Kidney (tissue), 14 donors: Measurements from ENCODE around the gene PLEKHG5. TPM values are rescaled to one million over a fixed set of nuclear protein-coding genes. Genes with fewer than 3 reads are reported as not detected.

Experiments
- DNase-seq, 5 donors: peaks; one replicate each; pipeline ENCODE4 v3.0.0-alpha.2; 2013 to 2020
- FAIRE-seq: peaks from 2 replicates; lab custom pipeline; 2012; peaks lifted over from hg19 to GRCh38; lab: Jason Lieb, UNC
- H3K27ac ChIP-seq, 2 donors: one replicate each; pipeline ENCODE4 v1.7.0; 2013; ENCODE audit warnings: low read depth in 2 of 2, low read length in 2 of 2, inconsistent platforms in 1 of 2
- H3K27me3 ChIP-seq: one replicate; pipeline ENCODE4 v1.7.1; 2013; ENCODE audit warnings: low read length, inconsistent platforms; ENCODE audit not compliant: control insufficient read depth, insufficient read depth
- H3K36me3 ChIP-seq, 3 donors: one replicate each; pipeline versions ENCODE4 v1.7.0 to v1.7.1; 2013; ENCODE audit warnings: low read length in 3 of 3, control low read depth in 1 of 3, inconsistent platforms in 1 of 3; ENCODE audit not compliant: insufficient read depth in 3 of 3, control insufficient read depth in 2 of 3
- H3K4me1 ChIP-seq, 3 donors: one replicate each; pipeline versions ENCODE4 v1.7.0 to v1.7.1; 2013; ENCODE audit warnings: low read length in 3 of 3, inconsistent platforms in 1 of 3, low read depth in 1 of 3; ENCODE audit not compliant: control insufficient read depth in 2 of 3, insufficient read depth in 2 of 3
- H3K4me3 ChIP-seq, 3 donors: one replicate each; pipeline versions ENCODE4 v1.7.0 to v1.8.1; 2013; ENCODE audit warnings: low read length in 3 of 3, control low read depth in 1 of 3, inconsistent platforms in 1 of 3
- H3K9ac ChIP-seq, 3 donors: one replicate each; pipeline versions ENCODE4 v1.7.0 to v1.7.1; 2013; ENCODE audit warnings: low read length in 3 of 3, control low read depth in 1 of 3, inconsistent platforms in 1 of 3
- H3K9me3 ChIP-seq, 3 donors: one replicate each; pipeline versions ENCODE4 v1.7.0 to v1.7.1; 2013; ENCODE audit warnings: low read length in 3 of 3, control low read depth in 1 of 3, inconsistent platforms in 1 of 3; ENCODE audit not compliant: control insufficient read depth in 2 of 3, insufficient read depth in 1 of 3
- intact Hi-C: fragments of 100-400 bp; cut with DNase I; formaldehyde crosslinking; loops from one replicate; pipeline ENCODE4 v1.11.1; 2022
- polyA plus RNA-seq: library from polyadenylated mRNA; stranded (reverse); fragments of 350-450 nt; fragmentation: Illumina TruSeq; extraction: RNeasy Lipid Tissue Mini Kit (QIAGEN cat#74804); gene quantifications from one replicate; pipeline ENCODE4 v1.2.3, GENCODE V29; 2014; ENCODE audit warnings: low read depth, low replicate concordance; ENCODE audit not compliant: insufficient read depth
- total RNA-seq: library from RNA; stranded (reverse); fragmentation: NEBNext Ultra II Directional; extraction: Animal tissue kit (Norgen Biotek cat#: 25700); gene quantifications from one replicate; pipeline ENCODE4 v1.2.1, GENCODE V29; 2021
- TF ChIP-seq, protein P1 (sequence below): IDR thresholded peaks from 3 replicates; pipeline ENCODE4 v1.5.1; 2012; ENCODE audit warnings: mild to moderate bottlenecking, moderate library complexity, borderline replicate concordance; ENCODE audit not compliant: insufficient read depth; ENCODE audit errors: extremely low read depth
- donor health status: control.
- donor health status: control.
- donor health status: control.
- donor health status: control.
- donor health status: control.
- donor health status: DM: yes; HTN: yes; CAD: no.
- donor health status: Normal renal cell carcinoma (clear cell type).

The PLEKHG5 gene
- total and polyA plus RNA-seq, 2 donors from 2014 or later = 4.4 to 14.0 TPM

GRCh38 chr1:6491966-6492365, 499 bp upstream of the PLEKHG5 start:
- H3K36me3 ChIP-seq = no peaks in the 10 kb centered on the region
- peaks cover 0 to 24% (median 0%) of the 10 kb centered on the region in 3 donors for H3K4me1 ChIP-seq
- H3K27me3 ChIP-seq = no peaks in the 10 kb centered on the region
- TF ChIP-seq, protein P1, sequence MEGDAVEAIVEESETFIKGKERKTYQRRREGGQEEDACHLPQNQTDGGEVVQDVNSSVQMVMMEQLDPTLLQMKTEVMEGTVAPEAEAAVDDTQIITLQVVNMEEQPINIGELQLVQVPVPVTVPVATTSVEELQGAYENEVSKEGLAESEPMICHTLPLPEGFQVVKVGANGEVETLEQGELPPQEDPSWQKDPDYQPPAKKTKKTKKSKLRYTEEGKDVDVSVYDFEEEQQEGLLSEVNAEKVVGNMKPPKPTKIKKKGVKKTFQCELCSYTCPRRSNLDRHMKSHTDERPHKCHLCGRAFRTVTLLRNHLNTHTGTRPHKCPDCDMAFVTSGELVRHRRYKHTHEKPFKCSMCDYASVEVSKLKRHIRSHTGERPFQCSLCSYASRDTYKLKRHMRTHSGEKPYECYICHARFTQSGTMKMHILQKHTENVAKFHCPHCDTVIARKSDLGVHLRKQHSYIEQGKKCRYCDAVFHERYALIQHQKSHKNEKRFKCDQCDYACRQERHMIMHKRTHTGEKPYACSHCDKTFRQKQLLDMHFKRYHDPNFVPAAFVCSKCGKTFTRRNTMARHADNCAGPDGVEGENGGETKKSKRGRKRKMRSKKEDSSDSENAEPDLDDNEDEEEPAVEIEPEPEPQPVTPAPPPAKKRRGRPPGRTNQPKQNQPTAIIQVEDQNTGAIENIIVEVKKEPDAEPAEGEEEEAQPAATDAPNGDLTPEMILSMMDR = no peak
- H3K9ac ChIP-seq = peak overlapping the region in 1 of 3 donors; percentile 34
- no peaks in the 10 kb centered on the region for H3K9me3 ChIP-seq
- no peak overlapping the region for H3K4me3 ChIP-seq
- intact Hi-C loops = no loop called here
- FAIRE-seq (no peak), DNase-seq (no peak)
- H3K27ac ChIP-seq = no peak overlapping the region

DNA sequence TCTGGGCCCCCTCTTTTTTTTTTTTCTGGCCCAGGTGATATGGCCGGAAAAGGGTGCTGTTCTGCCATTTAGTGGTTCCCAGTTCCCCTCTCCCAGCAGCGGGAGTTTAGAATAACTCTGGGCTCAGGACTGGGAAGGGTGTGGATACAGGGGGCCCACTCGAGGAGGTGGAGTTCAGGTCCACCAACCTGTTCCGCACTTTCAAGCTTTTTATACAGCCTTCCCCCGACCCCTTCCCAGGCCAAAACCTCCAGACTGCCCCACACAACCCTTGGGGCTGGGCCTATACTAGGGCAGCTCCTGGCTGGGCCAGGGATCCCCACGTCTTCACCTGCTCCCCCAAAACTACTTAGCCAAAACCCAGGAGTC, 402 bp downstream of the PLEKHG5 start:
- H3K36me3 ChIP-seq = no peaks in the 10 kb centered on the region
- H3K4me1 ChIP-seq = peaks cover 0 to 24% (median 0%) of the 10 kb centered on the region in 3 donors
- no peak for DNase-seq
- TF ChIP-seq, protein P1 = no peak
- no peak for FAIRE-seq
- H3K27me3 ChIP-seq = no peaks in the 10 kb centered on the region
- no peaks in the 10 kb centered on the region for H3K9me3 ChIP-seq
- H3K9ac ChIP-seq = peak overlapping the region in 2 of 3 donors; percentile 41 to 78
- intact Hi-C loops = no loop called here
- H3K4me3 ChIP-seq = peak overlapping the region in 2 of 3 donors; percentile 53 to 73
- peak overlapping the region; percentile 17 to 63 for H3K27ac ChIP-seq

DNA sequence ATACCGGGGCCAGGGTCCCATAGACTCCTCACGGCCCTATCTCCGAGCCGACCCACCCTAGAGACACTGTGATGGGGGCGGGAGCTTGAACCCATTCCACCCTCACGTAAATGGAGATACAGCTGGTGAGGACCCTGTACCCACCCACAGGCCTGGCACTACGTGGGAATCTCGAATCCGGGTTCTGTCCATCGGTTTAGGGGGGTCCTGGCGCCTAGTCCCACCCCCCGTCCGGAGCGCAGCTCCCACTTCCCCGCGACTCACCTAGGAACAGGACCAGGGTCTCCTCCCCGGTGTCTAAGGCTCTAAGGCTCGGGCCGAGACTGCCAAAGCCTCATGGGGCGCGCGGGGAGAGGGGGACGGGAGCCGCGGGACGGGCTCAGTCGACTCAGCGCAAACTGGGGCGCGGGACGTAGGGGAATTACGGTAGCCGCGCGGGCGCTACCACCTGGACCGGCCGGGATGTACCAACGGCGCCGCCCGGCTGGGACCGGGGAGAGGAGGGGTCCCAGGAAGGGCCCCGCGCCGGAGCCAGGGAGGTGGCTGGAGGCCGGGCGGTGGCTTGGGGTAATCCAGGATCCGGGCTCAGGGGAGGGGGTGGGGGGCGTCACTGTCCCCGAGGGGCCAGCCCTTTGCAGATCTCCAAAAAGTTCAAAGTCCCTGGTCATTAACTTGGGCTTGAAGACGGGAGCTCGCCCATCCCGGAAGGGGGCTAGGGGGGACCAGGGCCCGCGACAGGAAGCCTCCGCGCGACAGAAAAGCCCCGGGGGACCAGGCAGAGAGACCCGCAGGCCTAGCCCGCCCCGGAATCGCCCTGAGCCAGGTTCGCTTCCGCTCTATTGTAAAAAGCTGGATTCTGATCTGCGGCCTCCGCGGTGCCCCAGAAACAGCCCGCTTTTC, 1.0 kb downstream of the PLEKHG5 start:
- H3K27me3 ChIP-seq = no peaks in the 10 kb centered on the region
- no peaks in the 10 kb centered on the region for H3K9me3 ChIP-seq
- peak overlapping the region; percentile 28 to 63 for H3K27ac ChIP-seq
- H3K4me1 ChIP-seq = peaks cover 0 to 22% (median 0%) of the 10 kb centered on the region in 3 donors
- DNase-seq (peak; percentile 85 to 90 (median 88)), FAIRE-seq (no peak)
- TF ChIP-seq, protein P1 = no peak
- peak overlapping the region in 1 of 3 donors; percentile 78 for H3K9ac ChIP-seq
- H3K4me3 ChIP-seq = peak overlapping the region; percentile 33 to 73 (median 69)
- H3K36me3 ChIP-seq = no peaks in the 10 kb centered on the region
- intact Hi-C loops = no loop called here
